GM18858 (cell line): ENCODE results near the gene GNPTAB.

Experiments used
- ATAC-seq: cut with Tn5 transposase; IDR thresholded peaks from one replicate; pipeline ENCODE4 v1.9.1; 2021; ENCODE audit not compliant: unreplicated experiment

Gene GNPTAB

GRCh38 chr12:101775816-101776215, 54.9 kb downstream of the GNPTAB start:
- ATAC-seq, result no peak

DNA sequence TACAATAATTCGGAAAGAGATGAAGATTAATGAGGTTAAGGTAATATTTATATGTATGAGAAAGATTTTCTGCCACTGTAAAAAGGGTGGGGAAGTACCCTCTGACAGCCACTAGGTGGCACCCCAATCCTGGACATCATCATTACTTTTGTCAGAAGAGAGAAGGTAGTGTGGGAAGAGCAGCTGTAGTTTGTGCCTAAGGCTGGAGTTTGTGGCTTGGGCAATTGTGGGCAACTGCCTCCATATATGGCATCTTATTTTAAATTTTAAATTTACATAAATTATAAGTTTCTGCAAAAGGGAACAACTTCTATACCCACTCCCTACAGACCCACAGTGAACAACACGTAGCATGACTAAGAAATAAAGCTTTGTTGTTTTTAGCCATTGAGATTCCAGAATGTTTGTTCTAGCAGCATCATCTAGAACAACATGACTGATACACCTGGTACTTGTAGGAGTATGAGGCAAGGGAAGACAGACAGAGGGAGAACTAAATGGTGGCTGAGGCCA, 57.1 kb downstream of the GNPTAB start:
- peak; percentile 65 for ATAC-seq

- no peak for ATAC-seq
These were observed 58.6 kb downstream of the GNPTAB start for GRCh38 chr12:101772012-101772775.

- ATAC-seq, result no peak
These were observed 60.9 kb downstream of the GNPTAB start for GRCh38 chr12:101769865-101770264.

DNA sequence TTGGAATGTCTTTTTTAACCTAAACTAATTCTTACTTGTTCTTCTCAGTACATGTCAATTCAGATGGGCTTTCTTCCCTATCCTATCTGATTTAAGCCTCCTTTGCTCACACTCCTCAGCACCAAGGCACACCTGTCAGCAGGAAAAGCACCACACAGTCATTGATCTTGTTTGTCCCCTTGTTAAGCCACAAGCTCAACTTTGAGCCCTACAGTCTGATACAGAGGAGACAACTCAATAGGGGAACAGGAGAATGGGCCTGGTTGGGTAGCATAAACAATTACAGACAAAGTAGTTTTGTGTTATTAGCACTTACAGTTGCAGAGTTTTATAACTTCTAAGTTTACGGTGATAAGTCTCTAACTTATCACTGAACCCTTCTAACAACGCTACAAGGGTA, 62.0 kb downstream of the GNPTAB start:
- ATAC-seq, result no peak

- no peak for ATAC-seq
These were observed 63.2 kb downstream of the GNPTAB start for GRCh38 chr12:101767537-101767936.

DNA sequence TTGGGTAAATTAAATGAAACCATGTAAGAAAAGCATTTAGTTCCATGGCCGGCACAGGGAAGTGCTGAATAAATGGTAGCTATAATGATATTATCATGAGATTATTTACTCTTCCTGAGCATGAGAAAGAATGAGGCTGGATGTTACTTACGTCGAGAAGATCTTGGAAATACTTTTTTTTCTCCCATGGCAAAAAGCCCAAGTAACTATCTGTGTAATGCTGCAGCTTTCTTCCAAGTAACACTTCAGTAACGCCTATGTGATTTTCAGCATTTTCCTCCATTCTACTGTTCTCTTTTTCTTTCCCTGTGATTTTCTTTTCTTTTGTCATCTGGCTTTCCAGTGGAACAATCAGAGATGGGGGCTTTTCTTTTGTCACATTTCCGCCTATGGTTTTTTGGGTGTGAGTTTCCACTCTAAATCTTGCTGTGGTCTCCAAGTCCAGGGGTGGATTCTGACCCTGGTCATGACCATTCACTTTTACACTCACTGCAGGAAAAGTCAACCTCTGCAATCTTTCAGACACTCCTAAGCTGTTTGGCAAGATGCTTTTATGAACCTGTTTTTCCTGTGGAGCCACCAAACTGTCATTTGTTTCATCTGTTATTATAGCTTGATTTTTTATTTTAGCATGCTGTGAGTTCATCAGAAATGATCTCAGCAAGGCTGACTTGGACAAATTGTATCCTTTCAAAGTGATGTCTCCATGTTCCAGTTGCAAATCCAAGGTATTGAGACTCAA, 66.5 kb downstream of the GNPTAB start:
- ATAC-seq, result no peak

DNA sequence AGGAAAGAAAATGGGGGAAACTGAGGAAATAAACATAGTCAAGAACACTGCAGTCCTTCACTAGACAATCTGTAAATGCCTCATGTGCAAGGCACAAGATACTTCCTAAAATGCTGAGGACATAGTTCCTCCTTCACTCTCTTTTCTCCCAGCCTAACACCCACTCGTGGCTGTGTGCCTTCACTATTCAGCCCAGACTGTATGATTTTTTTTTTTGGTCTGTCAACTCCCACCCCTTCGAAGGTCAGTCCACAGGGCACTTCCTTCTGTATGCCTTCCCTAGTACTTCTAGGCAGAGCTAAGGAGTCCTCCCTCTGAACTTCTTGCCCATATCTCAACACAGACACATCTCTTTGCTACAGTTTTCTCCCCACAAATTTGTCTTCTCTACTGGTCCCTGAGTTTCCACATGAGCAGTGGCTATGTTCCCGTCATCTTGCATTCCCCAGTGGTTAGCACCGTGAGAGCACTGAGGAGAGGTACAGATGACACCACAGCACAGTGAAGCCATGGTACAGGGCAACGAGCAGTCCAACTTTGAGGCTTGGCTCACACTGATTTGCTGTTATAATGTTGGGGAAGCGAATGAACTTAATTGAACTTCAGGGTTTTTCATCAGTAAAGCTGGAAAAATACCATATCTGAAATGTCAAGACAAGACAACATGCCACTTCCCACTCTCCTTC, 67.4 kb downstream of the GNPTAB start:
- ATAC-seq, result no peak

- no peak for ATAC-seq
These were observed 69.0 kb downstream of the GNPTAB start for GRCh38 chr12:101761781-101762180.

- ATAC-seq, result no peak
These were observed 69.4 kb downstream of the GNPTAB start for GRCh38 chr12:101761350-101761749.

GRCh38 chr12:101759396-101760047, 71.2 kb downstream of the GNPTAB start:
- ATAC-seq, result no peak

- no peak for ATAC-seq
These were observed 80.6 kb downstream of the GNPTAB start for GRCh38 chr12:101750152-101750551.

DNA sequence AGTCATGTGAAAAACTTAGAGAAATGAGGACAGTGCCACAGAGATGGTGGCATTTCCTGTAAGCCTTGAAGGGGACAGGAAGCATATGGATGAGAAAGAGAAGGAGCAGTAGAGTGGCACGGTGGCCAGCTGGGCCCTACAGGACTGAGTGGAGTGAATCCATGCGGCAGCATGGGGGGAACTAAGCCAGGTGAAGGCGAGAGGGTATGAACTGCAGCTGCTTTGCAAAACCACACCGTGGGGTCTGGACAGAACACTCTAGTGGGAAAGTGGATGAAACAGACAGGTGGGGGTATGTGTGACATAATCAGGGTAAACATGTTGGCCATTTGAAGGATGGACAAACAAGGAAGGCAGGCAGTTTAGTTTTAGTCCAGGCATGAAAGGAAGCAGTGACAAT, 81.1 kb downstream of the GNPTAB start:
- no peak for ATAC-seq

- ATAC-seq, result no peak
These were observed 81.9 kb downstream of the GNPTAB start for GRCh38 chr12:101748907-101749306.

DNA sequence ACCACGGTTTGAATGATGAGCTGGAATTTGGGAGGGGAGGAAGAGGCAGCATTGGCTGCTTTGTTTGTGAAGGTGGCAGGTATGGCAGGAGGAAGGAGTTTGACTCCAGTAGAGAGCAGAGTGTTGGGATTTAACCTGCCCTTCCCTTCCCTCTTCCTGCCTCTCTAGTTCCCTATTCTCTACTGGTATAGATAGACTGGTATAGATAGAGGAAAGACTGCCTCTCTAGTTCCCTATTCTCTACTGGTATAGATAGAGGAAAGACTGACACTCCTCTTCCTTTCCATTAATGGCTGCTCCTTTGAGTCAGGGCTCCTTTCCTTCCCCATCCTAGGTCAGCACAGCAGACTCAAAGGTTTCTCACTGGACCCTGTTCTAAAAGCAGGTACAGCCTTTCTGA, 83.1 kb downstream of the GNPTAB start:
- ATAC-seq, result no peak

DNA sequence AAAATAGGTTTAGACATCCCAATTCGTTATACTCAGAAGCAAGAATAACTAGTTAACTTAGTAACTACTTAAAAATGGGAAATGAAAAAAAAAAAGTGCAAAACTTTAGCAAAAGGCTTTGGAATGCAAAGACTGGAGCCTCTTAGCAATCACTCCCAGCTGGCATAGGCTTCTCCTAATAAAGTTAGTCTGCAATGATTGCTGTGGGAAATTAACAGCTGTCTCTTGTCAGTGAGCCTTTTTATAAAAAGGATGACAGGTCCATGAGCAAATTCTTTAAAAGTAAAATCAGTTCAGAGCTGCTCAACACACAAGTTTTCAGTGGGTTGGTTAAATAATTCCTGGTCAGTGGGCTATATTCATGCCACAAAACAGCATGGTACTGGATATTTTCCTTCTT, 84.1 kb downstream of the GNPTAB start:
- ATAC-seq, result no peak

- no peak for ATAC-seq
These were observed 84.6 kb downstream of the GNPTAB start for GRCh38 chr12:101746196-101746595.

- ATAC-seq, result no peak
These were observed 85.3 kb downstream of the GNPTAB start for GRCh38 chr12:101745481-101745880.

- ATAC-seq, result peak; percentile 97
These were observed 86.9 kb downstream of the GNPTAB start for GRCh38 chr12:101743724-101744472.

DNA sequence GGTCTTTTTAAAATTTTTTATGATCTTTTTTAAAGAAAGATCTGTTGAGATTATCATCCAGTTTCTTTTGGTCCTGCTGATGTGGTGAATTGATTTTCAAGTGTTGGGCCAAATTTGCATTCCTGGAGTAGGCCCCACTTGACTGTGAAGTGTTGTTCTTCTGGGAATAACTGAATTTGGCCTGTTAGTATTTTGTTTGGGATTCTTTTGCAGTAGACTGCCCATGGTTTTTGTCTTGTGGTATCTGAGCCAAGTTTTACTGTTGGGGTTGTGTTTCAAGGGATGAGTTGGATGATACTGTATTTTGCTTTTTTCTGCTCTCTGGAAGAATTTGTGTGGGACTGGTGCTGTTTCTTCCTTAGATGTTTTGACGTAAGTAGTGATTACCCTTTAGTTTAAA, 87.5 kb downstream of the GNPTAB start:
- no peak for ATAC-seq
